Sigmoid colon (tissue), 4 donors: Measurements from ENCODE around the gene PLXNA4.

ENCODE experiments used
- CTCF ChIP-seq, 4 experiments: fragments of 450-650 bp in 3 of 4; fragments of 200-600 bp in 1 of 4; IDR thresholded peaks; one replicate each; pipeline ENCODE4 v1.5.1; 2016 to 2019; ENCODE audit warnings: antibody characterized with exemption in 4 of 4, mild to moderate bottlenecking in 3 of 4, moderate library complexity in 2 of 4
- POLR2A ChIP-seq, 2 donors: fragments of 450-650 bp; IDR thresholded peaks; one replicate each; pipeline ENCODE4 v1.6.1; 2016; ENCODE audit warnings: antibody characterized with exemption in 2 of 2, mild to moderate bottlenecking in 2 of 2, moderate library complexity in 2 of 2
- POLR2AphosphoS5 ChIP-seq, 4 donors: sonication (generic); formaldehyde crosslinking; IDR thresholded peaks; one replicate each; pipeline ENCODE4 v1.6.1; 2017; ENCODE audit warnings: antibody characterized with exemption in 4 of 4

GRCh38 chr7:132604121-132604520 is 27.9 kb upstream of the PLXNA4 start:
- TF ChIP-seq CTCF (IDR thresholded peaks at IDR 0.05) (no peak), POLR2AphosphoS5 (IDR thresholded peaks at IDR 0.05) (no peak), POLR2A (IDR thresholded peaks at IDR 0.05) (no peak)
